GM18520 (cell line): ENCODE data around the gene UBE3B.
"Not testable (repeated sequence)": the region's sequence is repeated elsewhere in the genome, so short reads cannot be mapped to it uniquely, and the experiment has no call there.

ENCODE experiments used
- ATAC-seq: cut with Tn5 transposase; IDR thresholded peaks from one replicate; pipeline ENCODE4 v1.9.1; 2021; ENCODE audit not compliant: unreplicated experiment

UBE3B gene

DNA sequence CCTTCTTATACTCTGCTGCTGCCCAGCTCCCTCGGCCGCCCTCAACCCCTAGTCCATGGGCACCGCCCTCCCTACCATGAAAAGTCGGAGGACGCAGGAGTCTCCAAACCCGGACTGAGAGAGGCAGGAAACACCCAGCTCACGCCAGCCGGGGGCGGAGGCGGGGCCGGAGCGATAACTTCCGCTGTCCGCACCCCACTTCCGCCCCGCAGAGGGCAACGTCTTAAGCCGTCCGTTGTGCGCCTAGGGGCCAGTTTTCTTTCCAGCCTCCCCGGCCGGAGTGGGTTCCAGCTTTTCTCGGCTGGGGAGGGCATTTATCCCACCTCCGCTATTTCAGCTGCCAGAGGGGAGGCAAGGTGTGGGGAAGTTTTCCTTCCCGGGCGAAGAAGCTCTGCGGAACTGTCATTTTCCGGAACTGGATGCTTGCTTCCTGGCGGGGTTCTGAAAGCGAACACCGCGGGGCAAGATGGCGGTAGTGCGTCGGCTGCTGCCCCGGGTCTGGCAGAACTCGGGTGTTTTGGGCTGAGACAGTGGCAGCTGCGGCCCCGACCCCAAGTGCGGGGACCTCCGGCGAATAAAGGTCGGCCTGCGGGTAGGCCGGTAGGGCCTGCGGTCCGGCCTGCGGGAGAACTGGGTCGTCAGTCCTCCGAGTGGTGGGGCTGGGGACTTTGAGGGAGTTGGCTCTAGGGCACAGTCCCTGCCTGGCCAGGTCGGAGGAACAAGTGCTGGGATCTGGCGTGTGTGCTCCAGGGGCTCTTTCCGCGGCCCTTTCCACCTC is at the start of gene UBE3B, which contains the start of gene KCTD10:
UBE3B (plus strand) TSS at position 450 of the 778 bp plus-strand sequence. CDS start 5,918 bp downstream, outside the sequence.
KCTD10 (minus strand) TSS at position 116 of the 778 bp plus-strand sequence; CDS start at position 78, 38 bp downstream.
- ATAC-seq = peak; percentile 79

DNA sequence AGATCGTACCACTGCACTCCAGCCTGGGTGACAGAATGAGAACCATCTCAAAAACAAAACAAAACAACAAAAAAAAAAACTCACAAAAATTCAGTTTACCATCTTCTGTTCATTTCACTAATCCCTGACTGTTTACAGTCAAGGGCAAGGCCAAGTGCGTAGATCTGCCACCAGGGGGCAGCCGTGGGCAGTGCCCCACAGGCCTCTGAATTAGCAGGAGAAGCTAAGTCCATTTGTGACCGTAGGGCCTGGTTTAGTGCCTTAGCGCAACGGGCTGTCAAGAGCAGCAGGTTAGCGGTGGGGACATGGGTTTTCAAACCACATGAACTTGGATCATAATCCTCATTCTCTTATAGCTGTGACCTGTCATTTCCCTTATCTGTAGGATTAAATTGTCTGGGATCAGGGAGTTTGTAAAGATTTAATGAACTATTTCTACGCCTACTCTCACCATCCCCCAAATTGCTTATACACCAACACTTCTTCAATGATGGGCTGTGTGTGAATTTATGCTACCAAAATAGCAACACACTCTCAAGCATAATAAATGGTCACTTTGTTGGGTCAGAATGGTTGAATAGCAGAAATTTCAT is 49.3 kb upstream of the UBE3B start:
- ATAC-seq = no peak

- ATAC-seq = not testable (repeated sequence)
Measured at GRCh38 chr12:109428804-109429203, 48.6 kb upstream of the UBE3B start.

GRCh38 chr12:109430244-109430643 is 47.2 kb upstream of the UBE3B start:
- ATAC-seq = no peak

DNA sequence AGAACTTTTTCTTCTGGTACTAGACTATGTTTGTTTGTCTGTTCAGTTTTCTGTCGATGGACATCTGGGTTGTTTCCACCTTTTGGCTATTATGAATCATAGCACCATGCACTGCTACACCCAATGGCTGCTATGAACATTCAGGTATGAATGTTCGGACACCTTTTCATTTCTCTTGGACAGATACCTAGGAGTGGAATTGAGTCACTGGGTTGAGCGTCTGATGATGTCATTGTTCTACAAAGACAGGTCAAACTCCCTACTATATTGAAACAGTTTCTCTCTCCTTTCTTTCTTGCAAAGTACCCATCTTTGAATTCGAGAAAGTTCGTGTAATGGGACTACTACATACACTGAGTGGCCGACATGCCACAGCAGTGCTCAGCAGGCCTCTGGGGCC is 45.0 kb upstream of the UBE3B start:
- no peak for ATAC-seq

- ATAC-seq = no peak
Measured at GRCh38 chr12:109432842-109433304, 44.6 kb upstream of the UBE3B start.

DNA sequence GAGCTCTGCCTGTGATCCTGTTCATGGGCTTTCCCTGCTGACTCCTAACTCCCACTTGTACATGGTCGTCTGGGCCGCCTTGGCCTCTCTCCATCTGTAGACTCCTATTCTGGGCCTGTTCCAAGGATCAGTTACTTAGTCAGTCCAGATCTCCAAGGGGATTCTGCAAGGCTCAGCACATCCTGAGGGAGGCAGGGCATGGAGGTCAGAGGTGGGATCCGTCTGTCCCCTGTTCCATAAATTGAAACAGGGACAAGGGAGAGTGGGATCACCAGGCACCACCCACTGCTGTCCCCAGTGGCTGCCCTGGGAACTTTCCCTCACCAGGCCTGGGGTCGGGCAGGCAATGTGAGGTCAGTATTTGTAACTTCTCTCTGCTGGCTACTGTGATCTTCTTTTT is 43.8 kb upstream of the UBE3B start:
- ATAC-seq = no peak

DNA sequence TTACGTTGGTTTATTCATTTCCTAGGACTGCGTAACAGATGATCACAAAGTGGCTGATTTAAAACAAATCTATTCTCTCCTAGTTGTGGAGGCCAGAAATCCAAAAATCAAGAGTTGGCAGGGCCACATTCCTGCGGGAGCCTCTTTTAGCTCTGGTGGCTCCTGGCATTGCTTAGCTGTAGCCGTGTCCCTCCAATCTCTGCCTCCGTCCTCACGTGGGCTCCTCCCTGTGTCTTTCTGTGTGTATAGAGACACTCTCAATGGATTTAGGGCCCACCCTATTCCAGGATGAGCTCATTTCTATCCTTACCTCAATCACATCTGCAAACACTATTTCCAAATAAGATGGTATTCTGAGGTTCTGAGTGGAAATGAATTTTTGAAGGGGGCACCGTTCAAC is 42.9 kb upstream of the UBE3B start:
- ATAC-seq = no peak

GRCh38 chr12:109435428-109436187 is 41.8 kb upstream of the UBE3B start:
- ATAC-seq = no peak

- ATAC-seq = no peak
Measured at GRCh38 chr12:109436188-109436560, 41.3 kb upstream of the UBE3B start.

GRCh38 chr12:109439181-109439580 is 38.3 kb upstream of the UBE3B start:
- no peak for ATAC-seq

GRCh38 chr12:109439951-109440350 is 37.5 kb upstream of the UBE3B start:
- ATAC-seq = not testable (repeated sequence)

- ATAC-seq = no peak
Measured at GRCh38 chr12:109440851-109441490, 36.5 kb upstream of the UBE3B start.

DNA sequence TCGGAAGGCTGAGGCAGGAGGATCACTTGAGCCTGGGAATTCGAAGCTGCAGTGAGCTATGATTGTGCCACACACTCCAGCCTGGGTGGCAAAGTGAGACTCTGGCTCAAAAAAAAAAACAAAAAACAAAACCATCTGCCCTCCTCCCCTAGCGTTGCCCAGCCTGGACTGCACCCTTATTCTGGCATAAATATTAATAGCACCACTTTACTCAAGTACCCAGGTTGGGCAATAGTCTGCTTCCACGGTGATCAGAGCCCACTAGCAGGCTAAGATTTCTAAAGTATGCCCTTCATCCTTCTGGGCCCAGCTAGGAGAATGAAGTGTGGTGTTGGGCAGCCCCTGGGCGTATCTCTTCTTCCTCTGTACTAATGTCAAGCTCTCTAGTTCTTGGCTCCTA is 33.6 kb upstream of the UBE3B start:
- no peak for ATAC-seq

GRCh38 chr12:109444259-109444658 is 33.2 kb upstream of the UBE3B start:
- no peak for ATAC-seq

- no peak for ATAC-seq
Measured at GRCh38 chr12:109445191-109445609, 32.2 kb upstream of the UBE3B start.

DNA sequence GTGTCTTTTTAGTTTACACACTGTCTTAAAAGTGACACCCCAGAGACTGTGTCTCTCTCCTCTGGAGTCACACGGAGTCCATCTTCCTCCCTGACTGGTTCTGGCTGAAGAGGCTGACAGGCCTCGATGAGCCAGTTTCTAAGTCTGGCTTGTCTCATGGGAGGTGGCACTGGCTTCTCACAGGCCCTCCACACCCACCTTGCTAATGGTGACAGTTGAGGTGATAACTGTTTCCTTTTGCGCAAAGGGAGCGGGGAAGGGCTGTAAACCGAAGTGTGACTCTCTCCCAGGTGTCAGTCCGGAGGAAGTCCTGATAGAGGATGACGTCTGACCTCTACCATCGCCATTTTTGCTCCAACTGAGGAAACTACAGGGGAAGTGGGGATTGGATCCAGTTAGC is 30.6 kb upstream of the UBE3B start:
- no peak for ATAC-seq

DNA sequence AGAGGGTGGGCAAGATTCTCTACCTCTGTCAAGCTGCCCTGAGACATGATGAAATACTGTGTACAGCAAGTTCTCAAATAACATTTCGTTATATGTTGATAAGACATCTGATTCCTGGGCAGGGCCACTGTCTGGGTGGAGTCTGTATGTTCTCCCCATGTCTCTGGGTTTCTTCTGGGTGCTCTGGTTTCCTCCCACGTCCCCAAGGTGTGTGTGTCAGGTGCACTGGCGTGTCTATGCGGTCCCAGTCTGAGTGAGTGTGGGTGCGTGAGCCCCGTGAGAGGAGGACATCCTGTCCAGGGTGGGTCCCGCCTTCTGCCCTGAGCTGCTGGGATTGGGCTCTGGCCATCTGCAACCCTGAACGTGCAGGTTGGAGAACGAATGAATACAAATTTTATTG is 30.0 kb upstream of the UBE3B start:
- ATAC-seq = no peak

- no peak for ATAC-seq
Measured at GRCh38 chr12:109448272-109448671, 29.2 kb upstream of the UBE3B start.

DNA sequence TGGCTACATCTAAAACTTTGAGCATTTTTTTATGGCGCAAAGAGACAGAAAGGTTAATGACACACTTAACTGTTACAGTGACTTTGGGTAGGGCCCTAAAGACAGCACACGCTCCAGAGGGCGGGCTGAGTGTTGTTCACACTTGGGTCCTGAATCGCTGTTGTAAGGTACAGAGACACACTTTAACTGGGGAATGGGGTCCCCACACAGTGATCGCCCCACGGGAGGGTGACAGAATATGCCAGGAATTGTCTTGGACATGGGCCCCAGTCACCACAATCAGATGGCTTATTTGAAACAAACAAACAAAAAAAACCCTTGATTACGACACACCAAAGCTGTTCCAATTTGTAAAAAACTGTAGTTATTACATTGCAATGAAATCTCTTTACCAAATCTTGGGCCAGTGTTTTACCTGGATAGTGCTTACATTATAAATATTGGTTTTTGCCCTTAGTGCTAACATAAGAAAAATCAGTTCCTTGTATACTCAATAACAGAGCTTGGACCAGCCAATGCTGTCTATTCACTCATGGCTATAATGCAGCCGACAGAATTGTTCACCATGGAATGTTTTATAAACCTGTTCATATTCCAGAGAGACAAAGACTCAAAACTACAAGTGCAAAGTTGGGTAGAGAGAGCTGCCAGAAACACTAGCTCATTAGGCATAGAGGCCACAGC is 28.6 kb upstream of the UBE3B start:
- ATAC-seq = no peak
